Activated CD8-positive, alpha-beta T cell treated with anti-CD3 and anti-CD28 coated beads for 36 hours (primary cell): ENCODE data around the gene XXYLT1. TPM values are rescaled to one million over a fixed set of nuclear protein-coding genes. Genes with fewer than 3 reads are reported as not detected.
"Not testable (repeated sequence)": the region's sequence is repeated elsewhere in the genome, so short reads cannot be mapped to it uniquely, and the experiment has no call there.

Experiments used
- ATAC-seq: fragments of 200-7000 bp; cut with Tn5 transposase; one replicate; pipeline ENCODE4 v1.10.0; 2021; ENCODE audit warnings: mild to moderate bottlenecking, moderate library complexity
- CTCF ChIA-PET: fragments of 350-600 bp; sonication (Branson Sonifier 250); formaldehyde crosslinking; loops from one replicate; lab custom pipeline; 2021; ENCODE audit warnings: antibody characterized with exemption; lab: Charles Lee
- POLR2A ChIA-PET: fragments of 350-600 bp; sonication (Branson Sonifier 250); formaldehyde crosslinking; loops from one replicate; lab custom pipeline; 2021; ENCODE audit warnings: antibody characterized with exemption; lab: Charles Lee
- DNase-seq: peaks from one replicate; pipeline ENCODE4 v3.0.0-alpha.2; 2020
- H3K27ac Mint-ChIP-seq: one replicate; pipeline ENCODE4 v1.8.0; 2021; ENCODE audit warnings: mild to moderate bottlenecking, mixed read lengths
- H3K27me3 Mint-ChIP-seq: one replicate; pipeline ENCODE4 v1.8.0; 2021; ENCODE audit warnings: mixed read lengths
- H3K36me3 Mint-ChIP-seq: one replicate; pipeline ENCODE4 v1.8.0; 2021; ENCODE audit warnings: low read depth, mixed read lengths
- H3K4me1 Mint-ChIP-seq: one replicate; pipeline ENCODE4 v1.8.0; 2021; ENCODE audit warnings: low read depth, mixed read lengths
- H3K4me3 Mint-ChIP-seq: one replicate; pipeline ENCODE4 v1.8.0; 2021; ENCODE audit warnings: mild to moderate bottlenecking, moderate library complexity, mixed read lengths
- H3K9me3 Mint-ChIP-seq: one replicate; pipeline ENCODE4 v1.8.0; 2021; ENCODE audit warnings: mixed read lengths
- intact Hi-C: fragments of 100-400 bp; cut with micrococcal nuclease; formaldehyde crosslinking; loops from one replicate; pipeline ENCODE4 v1.10.0; 2022
- total RNA-seq, 2 experiments: library from RNA; stranded (reverse); gene quantifications; one replicate each; pipeline ENCODE4 v1.2.3, GENCODE V29; 2021
- TF ChIP-seq, protein P1 (sequence below): fragments of 200-600 bp; IDR thresholded peaks from one replicate; pipeline ENCODE4 v1.8.0; 2022; ENCODE audit warnings: antibody characterized with exemption, mild to moderate bottlenecking

XXYLT1 gene
- total RNA-seq, 2 experiments from 2014 or later = 8.4 to 9.6 TPM

DNA sequence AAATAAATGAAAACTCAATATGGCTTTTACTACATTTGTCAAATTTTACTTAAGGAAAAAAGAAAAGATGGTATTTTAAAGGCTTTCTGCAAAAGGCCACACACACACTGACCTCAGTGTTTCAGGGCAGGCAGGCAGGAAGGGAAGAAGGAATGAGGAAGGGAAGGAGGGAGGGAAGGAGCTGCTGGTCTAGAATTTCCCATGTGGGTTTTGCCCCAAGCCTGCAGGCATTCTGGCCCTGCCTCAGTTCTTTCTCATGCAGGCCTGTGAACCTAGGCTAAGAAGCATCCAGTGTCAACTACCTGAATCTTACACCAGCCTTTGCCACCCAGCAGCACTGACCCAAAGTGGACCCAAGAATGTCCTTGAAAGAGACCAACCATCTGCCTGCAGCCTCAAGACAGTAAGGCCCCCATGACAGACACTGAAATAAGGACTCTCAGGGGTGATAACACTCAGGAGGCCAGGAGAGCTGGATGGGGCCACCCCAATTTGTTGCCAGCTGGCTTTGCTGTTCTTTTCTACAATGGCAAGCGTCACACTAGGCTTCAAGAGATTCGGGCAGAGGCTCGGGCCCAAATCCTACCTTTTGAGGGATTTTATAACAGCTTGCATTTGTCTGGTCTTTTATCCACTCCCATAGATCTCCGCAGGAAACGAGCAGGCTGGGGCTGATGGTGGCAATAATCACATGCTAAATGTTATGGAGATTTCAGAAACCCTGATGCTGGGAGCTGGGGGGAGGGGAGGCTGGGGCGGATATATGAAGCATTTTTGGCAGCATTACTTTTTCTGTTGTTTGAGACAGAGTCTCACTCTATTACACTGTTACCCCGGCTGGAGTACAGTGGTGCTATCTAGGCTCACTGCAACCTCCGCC is 51.4 kb downstream of the XXYLT1 start:
- Mint-ChIP-seq H3K27me3 (no peaks in the 10 kb centered on the region), H3K36me3 (peaks cover 15% of the 10 kb centered on the region), H3K9me3 (peaks cover 2% of the 10 kb centered on the region), H3K4me3 (no peak overlapping the region), H3K27ac (no peak overlapping the region), H3K4me1 (no peaks in the 10 kb centered on the region)
- ChIA-PET CTCF (no interaction called here), POLR2A (no interaction called here)
- intact Hi-C loops = no loop called here
- DNase-seq (no peak), ATAC-seq (no peak)
- TF ChIP-seq, protein P1, sequence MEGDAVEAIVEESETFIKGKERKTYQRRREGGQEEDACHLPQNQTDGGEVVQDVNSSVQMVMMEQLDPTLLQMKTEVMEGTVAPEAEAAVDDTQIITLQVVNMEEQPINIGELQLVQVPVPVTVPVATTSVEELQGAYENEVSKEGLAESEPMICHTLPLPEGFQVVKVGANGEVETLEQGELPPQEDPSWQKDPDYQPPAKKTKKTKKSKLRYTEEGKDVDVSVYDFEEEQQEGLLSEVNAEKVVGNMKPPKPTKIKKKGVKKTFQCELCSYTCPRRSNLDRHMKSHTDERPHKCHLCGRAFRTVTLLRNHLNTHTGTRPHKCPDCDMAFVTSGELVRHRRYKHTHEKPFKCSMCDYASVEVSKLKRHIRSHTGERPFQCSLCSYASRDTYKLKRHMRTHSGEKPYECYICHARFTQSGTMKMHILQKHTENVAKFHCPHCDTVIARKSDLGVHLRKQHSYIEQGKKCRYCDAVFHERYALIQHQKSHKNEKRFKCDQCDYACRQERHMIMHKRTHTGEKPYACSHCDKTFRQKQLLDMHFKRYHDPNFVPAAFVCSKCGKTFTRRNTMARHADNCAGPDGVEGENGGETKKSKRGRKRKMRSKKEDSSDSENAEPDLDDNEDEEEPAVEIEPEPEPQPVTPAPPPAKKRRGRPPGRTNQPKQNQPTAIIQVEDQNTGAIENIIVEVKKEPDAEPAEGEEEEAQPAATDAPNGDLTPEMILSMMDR = no peak

DNA sequence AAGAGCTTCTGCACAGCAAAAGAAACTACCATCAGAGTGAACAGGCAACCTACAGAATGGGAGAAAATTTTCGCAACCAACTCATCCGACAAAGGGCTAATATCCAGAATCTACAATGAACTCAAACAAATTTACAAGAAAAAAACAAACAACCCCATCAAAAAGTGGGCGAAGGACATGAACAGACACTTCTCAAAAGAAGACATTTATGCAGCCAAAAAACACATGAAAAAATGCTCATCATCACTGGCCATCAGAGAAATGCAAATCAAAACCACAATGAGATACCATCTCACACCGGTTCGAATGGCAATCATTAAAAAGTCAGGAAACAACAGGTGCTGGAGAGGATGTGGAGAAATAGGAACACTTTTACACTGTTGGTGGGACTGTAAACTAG is 52.6 kb downstream of the XXYLT1 start:
- H3K27ac Mint-ChIP-seq, intact Hi-C loops, H3K4me3 Mint-ChIP-seq, POLR2A ChIA-PET, H3K4me1 Mint-ChIP-seq, H3K27me3 Mint-ChIP-seq, DNase-seq, ATAC-seq, H3K9me3 Mint-ChIP-seq, CTCF ChIA-PET: not testable (repeated sequence)
- H3K36me3 Mint-ChIP-seq = peaks cover 14% of the 10 kb centered on the region

DNA sequence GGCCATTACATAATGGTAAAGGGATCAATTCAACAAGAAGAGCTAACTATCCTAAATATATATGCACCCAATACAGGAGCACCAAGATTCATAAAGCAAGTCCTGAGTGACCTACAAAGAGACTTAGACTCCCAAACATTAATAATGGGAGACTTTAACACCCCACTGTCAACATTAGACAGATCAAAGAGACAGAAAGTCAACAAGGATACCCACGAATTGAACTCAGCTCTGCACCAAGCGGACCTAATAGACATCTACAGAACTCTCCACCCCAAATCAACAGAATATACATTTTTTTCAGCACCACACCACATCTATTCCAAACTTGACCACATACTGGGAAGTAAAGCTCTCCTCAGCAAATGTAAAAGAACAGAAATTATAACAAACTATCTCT is 55.4 kb downstream of the XXYLT1 start:
- POLR2A ChIA-PET, ATAC-seq, H3K27me3 Mint-ChIP-seq, DNase-seq, H3K4me3 Mint-ChIP-seq, CTCF ChIA-PET, H3K27ac Mint-ChIP-seq, H3K9me3 Mint-ChIP-seq, H3K4me1 Mint-ChIP-seq, intact Hi-C loops: not testable (repeated sequence)
- peaks cover 14% of the 10 kb centered on the region for H3K36me3 Mint-ChIP-seq

DNA sequence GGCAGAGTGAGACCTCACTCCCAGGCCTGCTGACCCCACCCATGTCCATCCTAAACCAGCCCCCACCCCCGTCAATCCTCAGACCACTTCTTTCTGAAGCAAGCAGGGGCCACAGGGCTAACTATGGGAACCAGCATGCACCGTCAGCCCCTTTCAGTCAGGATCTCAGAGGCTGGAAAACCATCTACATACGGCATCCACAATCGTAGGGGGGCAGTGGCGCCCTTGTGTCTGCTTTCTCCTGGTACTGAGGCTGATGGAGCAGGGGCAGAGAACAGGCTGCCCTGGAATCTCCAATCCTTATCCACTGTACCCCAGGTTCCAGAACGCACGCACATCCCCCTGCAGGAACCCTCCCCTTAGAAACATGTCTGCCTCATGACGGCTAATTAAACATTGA is 56.6 kb downstream of the XXYLT1 start:
- H3K4me1 Mint-ChIP-seq = peaks cover 3% of the 10 kb centered on the region
- no peak for DNase-seq
- H3K36me3 Mint-ChIP-seq = peaks cover 6% of the 10 kb centered on the region
- H3K27me3 Mint-ChIP-seq = no peaks in the 10 kb centered on the region
- H3K9me3 Mint-ChIP-seq = peaks cover 2% of the 10 kb centered on the region
- no peak for ATAC-seq
- POLR2A ChIA-PET = no interaction called here
- intact Hi-C loops = no loop called here
- H3K4me3 Mint-ChIP-seq = no peak overlapping the region
- CTCF ChIA-PET = no interaction called here
- no peak overlapping the region for H3K27ac Mint-ChIP-seq
- TF ChIP-seq, protein P1 = no peak

DNA sequence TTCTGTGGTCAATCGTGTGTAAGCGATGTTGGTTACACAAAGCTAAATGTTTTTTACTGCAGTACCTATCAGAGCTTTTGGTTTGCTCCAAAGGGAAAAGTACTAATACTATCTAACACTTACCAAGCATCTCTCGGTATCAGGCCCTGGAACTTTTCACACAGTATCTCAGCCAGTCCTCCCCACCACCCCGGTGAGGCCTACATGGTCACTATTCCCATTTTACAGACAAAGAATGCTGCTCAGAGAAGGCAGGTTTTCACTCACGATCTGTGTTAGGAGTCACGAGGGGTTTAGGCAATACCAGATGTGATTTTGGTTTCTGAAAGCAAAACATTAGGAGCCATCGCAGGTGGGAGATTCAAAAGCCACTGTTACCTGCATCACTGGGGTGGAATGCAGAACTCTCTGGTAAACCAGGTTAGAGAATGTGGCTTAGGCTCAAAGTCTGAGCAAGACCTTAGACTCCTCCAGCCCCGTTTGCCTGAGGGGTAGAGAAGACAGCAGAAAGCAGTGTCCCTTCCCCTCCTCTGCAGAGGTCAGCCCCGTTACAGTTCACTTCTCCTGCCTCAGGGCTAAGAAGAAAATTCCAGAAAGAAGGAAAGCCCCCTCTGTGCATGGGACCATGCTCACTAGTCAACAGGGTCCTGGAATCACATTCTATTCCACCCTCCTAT is 57.2 kb downstream of the XXYLT1 start:
- Mint-ChIP-seq H3K36me3 (peaks cover 2% of the 10 kb centered on the region), H3K9me3 (no peaks in the 10 kb centered on the region), H3K27ac (no peak overlapping the region), H3K4me3 (no peak overlapping the region), H3K4me1 (peaks cover 4% of the 10 kb centered on the region), H3K27me3 (no peaks in the 10 kb centered on the region)
- DNase-seq = no peak
- intact Hi-C loops = no loop called here
- no peak for ATAC-seq
- ChIA-PET CTCF (interaction anchor here (1.6 kb wide), 1 partner anchor 13 kb away, joined by 4 read pairs; no protein-coding TSS in a partner anchor), POLR2A (no interaction called here)
- TF ChIP-seq, protein P1 = no peak
